Upper lobe of right lung (tissue), 1 donor: ENCODE measurements around the gene PDLIM4. TPM values are rescaled to one million over a fixed set of nuclear protein-coding genes. Genes with fewer than 3 reads are reported as not detected.
A peak's percentile ranks its signal among the peaks of the same experiment; 100 is the strongest.

Experiments used
- ATAC-seq: fragments of 200-7000 bp; cut with Tn5 transposase; one replicate; pipeline ENCODE4 v1.9.1; 2020; ENCODE audit warnings: mild to moderate bottlenecking, moderate library complexity
- DNase-seq: peaks from one replicate; pipeline ENCODE4 v3.0.0-alpha.2; 2020
- H3K27ac ChIP-seq: fragments of 200-600 bp; one replicate; pipeline ENCODE4 v1.8.0; 2022
- H3K27me3 ChIP-seq: fragments of 200-600 bp; one replicate; pipeline ENCODE4 v1.8.0; 2022; ENCODE audit warnings: mild to moderate bottlenecking
- H3K36me3 ChIP-seq: fragments of 200-600 bp; one replicate; pipeline ENCODE4 v1.8.0; 2022
- H3K4me1 ChIP-seq: fragments of 200-600 bp; one replicate; pipeline ENCODE4 v1.8.0; 2022
- H3K4me3 ChIP-seq: fragments of 200-600 bp; one replicate; pipeline ENCODE4 v1.8.0; 2022; ENCODE audit warnings: mild to moderate bottlenecking
- H3K9me3 ChIP-seq: fragments of 200-600 bp; one replicate; pipeline ENCODE4 v1.8.0; 2022
- CTCF ChIP-seq: fragments of 200-600 bp; IDR thresholded peaks from one replicate; pipeline ENCODE4 v1.8.0; 2022; ENCODE audit warnings: antibody characterized with exemption
- intact Hi-C: fragments of 100-400 bp; cut with DNase I; formaldehyde crosslinking; loops from one replicate; pipeline ENCODE4 v1.11.0; 2022
- total RNA-seq: library from RNA; stranded (reverse); fragmentation: NEBNext Ultra II Directional; extraction: Animal tissue kit (Norgen Biotek cat#: 25700); gene quantifications from one replicate; pipeline ENCODE4 v1.2.1, GENCODE V29; 2021
- donor health status: DM: no; HTN: yes; CAD: no; lungs with severe emphysema.

PDLIM4 gene
- total RNA-seq, 1 donor from 2014 or later, result 7.4 TPM

GRCh38 chr5:132211787-132212186 lies 45.7 kb upstream of the PDLIM4 start:
- peaks cover 51% of the 10 kb centered on the region for H3K36me3 ChIP-seq
- intact Hi-C loops, result no loop called here
- no peak for TF ChIP-seq CTCF
- H3K27me3 ChIP-seq, result no peaks in the 10 kb centered on the region
- no peak overlapping the region for H3K27ac ChIP-seq
- ATAC-seq (no peak), DNase-seq (no peak)
- peaks cover 9% of the 10 kb centered on the region for H3K4me1 ChIP-seq
- no peak overlapping the region for H3K4me3 ChIP-seq
- no peaks in the 10 kb centered on the region for H3K9me3 ChIP-seq

GRCh38 chr5:132213666-132214065 lies 43.8 kb upstream of the PDLIM4 start:
- DNase-seq, result no peak
- no peaks in the 10 kb centered on the region for H3K9me3 ChIP-seq
- ATAC-seq, result no peak

GRCh38 chr5:132214491-132214890 lies 43.0 kb upstream of the PDLIM4 start:
- no peak for DNase-seq

More at GRCh38 chr5:132213666-132214065, 43.8 kb upstream of the PDLIM4 start:
- intact Hi-C loops, result no loop called here
- no peaks in the 10 kb centered on the region for H3K27me3 ChIP-seq
- TF ChIP-seq CTCF, result no peak
- no peak overlapping the region for H3K27ac ChIP-seq
- peaks cover 56% of the 10 kb centered on the region for H3K36me3 ChIP-seq
- H3K4me3 ChIP-seq, result no peak overlapping the region
- peaks cover 9% of the 10 kb centered on the region for H3K4me1 ChIP-seq

GRCh38 chr5:132215329-132215728 lies 42.2 kb upstream of the PDLIM4 start:
- Histone ChIP-seq H3K27ac (peak overlapping the region; percentile 78), H3K4me1 (peaks cover 12% of the 10 kb centered on the region), H3K4me3 (no peak overlapping the region), H3K9me3 (no peaks in the 10 kb centered on the region), H3K27me3 (no peaks in the 10 kb centered on the region), H3K36me3 (peaks cover 43% of the 10 kb centered on the region)
- peak; percentile 91 for DNase-seq
- ATAC-seq, result peak; percentile 94
- no peak for TF ChIP-seq CTCF
- intact Hi-C loops, result no loop called here

More at GRCh38 chr5:132214491-132214890, 43.0 kb upstream of the PDLIM4 start:
- peaks cover 9% of the 10 kb centered on the region for H3K4me1 ChIP-seq
- H3K27ac ChIP-seq, result peak overlapping the region; percentile 78
- intact Hi-C loops, result no loop called here
- H3K36me3 ChIP-seq, result peaks cover 47% of the 10 kb centered on the region
- no peaks in the 10 kb centered on the region for H3K9me3 ChIP-seq
- H3K4me3 ChIP-seq, result no peak overlapping the region
- no peaks in the 10 kb centered on the region for H3K27me3 ChIP-seq
- ATAC-seq, result no peak
- TF ChIP-seq CTCF, result no peak

- peaks cover 18% of the 10 kb centered on the region for H3K36me3 ChIP-seq
- ATAC-seq (no peak), DNase-seq (no peak)
- no peaks in the 10 kb centered on the region for H3K27me3 ChIP-seq
- TF ChIP-seq CTCF, result no peak
- H3K4me1 ChIP-seq, result peaks cover 19% of the 10 kb centered on the region
- no peak overlapping the region for H3K4me3 ChIP-seq
- no peak overlapping the region for H3K27ac ChIP-seq
- intact Hi-C loops, result no loop called here
- H3K9me3 ChIP-seq, result no peaks in the 10 kb centered on the region
Observed at GRCh38 chr5:132218321-132218720, 39.2 kb upstream of the PDLIM4 start.

GRCh38 chr5:132219289-132219970 lies 38.1 kb upstream of the PDLIM4 start:
- Histone ChIP-seq H3K36me3 (peaks cover 12% of the 10 kb centered on the region), H3K27me3 (no peaks in the 10 kb centered on the region), H3K4me1 (peaks cover 19% of the 10 kb centered on the region), H3K4me3 (no peak overlapping the region), H3K27ac (no peak overlapping the region), H3K9me3 (no peaks in the 10 kb centered on the region)
- DNase-seq (no peak), ATAC-seq (no peak)
- intact Hi-C loops, result no loop called here
- no peak for TF ChIP-seq CTCF
